Measurements from ENCODE around the gene DDX18. TPM values are rescaled to one million over a fixed set of nuclear protein-coding genes. Genes with fewer than 3 reads are reported as not detected.

The DDX18 gene
- total RNA-seq, 1 experiment from 2014 or later = 107 TPM

DNA sequence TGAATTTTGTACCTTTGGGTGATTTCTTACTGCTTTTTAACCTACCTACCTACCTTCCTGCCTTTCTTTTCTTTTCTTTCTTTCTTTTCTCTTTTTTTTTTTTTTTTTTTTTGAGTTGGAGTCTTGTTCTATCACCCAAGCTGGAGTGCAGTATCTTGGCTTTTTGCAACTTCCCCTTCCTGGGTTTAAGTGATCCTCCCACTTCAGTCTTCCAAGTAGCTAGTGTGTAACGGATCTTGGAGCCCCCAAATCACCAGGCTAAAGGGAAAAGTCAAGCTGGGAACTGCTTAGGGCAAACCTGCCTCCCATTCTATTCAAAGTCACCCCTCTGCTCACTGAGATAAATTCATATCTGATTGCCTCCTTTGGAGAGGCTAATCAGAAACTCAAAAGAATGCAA lies 61.3 kb downstream of the DDX18 start:
- ChIA-PET POLR2A (no interaction called here), CTCF (no interaction called here)
- Mint-ChIP-seq H3K9me3 (no peaks in the 10 kb centered on the region), H3K36me3 (no peaks in the 10 kb centered on the region), H3K27ac (no peak overlapping the region), H3K4me3 (no peak overlapping the region), H3K4me1 (no peaks in the 10 kb centered on the region), H3K27me3 (ENCODE audit: low read depth) (peaks cover 16% of the 10 kb centered on the region)
- ATAC-seq (no peak), DNase-seq (ENCODE audit: low spot score) (no peak)
- TF ChIP-seq ZMAT4 (CRISPR knock-in tag; IDR thresholded peaks at IDR 0.05) (no peak), SMAD4 (CRISPR knock-in tag; IDR thresholded peaks at IDR 0.05) (no peak), NR1H2 (CRISPR knock-in tag; IDR thresholded peaks at IDR 0.05) (no peak), PREB (CRISPR knock-in tag; IDR thresholded peaks at IDR 0.05; ENCODE audit: borderline replicate concordance) (no peak), NR2C2 (CRISPR knock-in tag; IDR thresholded peaks at IDR 0.05) (no peak), JUN (CRISPR knock-in tag; IDR thresholded peaks at IDR 0.05) (no peak), PRRX2 (CRISPR knock-in tag; IDR thresholded peaks at IDR 0.05) (no peak), SP1 (CRISPR knock-in tag; conservative IDR thresholded peaks at IDR 0.05) (no peak), IRF2 (CRISPR knock-in tag; IDR thresholded peaks at IDR 0.05; ENCODE audit: borderline replicate concordance, low read depth) (no peak), NFATC4 (CRISPR knock-in tag; IDR thresholded peaks at IDR 0.05) (no peak), GRHL2 (CRISPR knock-in tag; IDR thresholded peaks at IDR 0.05; ENCODE audit: insufficient replicate concordance, severe bottlenecking) (no peak), KAT7 (CRISPR knock-in tag; IDR thresholded peaks at IDR 0.05; ENCODE audit: borderline replicate concordance) (no peak)
- TF ChIP-seq, protein P1, sequence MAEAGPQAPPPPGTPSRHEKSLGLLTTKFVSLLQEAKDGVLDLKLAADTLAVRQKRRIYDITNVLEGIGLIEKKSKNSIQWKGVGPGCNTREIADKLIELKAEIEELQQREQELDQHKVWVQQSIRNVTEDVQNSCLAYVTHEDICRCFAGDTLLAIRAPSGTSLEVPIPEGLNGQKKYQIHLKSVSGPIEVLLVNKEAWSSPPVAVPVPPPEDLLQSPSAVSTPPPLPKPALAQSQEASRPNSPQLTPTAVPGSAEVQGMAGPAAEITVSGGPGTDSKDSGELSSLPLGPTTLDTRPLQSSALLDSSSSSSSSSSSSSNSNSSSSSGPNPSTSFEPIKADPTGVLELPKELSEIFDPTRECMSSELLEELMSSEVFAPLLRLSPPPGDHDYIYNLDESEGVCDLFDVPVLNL (CRISPR knock-in tag; IDR thresholded peaks at IDR 0.05; ENCODE audit: borderline replicate concordance, low read depth) = no peak
- TF ChIP-seq, protein P2, sequence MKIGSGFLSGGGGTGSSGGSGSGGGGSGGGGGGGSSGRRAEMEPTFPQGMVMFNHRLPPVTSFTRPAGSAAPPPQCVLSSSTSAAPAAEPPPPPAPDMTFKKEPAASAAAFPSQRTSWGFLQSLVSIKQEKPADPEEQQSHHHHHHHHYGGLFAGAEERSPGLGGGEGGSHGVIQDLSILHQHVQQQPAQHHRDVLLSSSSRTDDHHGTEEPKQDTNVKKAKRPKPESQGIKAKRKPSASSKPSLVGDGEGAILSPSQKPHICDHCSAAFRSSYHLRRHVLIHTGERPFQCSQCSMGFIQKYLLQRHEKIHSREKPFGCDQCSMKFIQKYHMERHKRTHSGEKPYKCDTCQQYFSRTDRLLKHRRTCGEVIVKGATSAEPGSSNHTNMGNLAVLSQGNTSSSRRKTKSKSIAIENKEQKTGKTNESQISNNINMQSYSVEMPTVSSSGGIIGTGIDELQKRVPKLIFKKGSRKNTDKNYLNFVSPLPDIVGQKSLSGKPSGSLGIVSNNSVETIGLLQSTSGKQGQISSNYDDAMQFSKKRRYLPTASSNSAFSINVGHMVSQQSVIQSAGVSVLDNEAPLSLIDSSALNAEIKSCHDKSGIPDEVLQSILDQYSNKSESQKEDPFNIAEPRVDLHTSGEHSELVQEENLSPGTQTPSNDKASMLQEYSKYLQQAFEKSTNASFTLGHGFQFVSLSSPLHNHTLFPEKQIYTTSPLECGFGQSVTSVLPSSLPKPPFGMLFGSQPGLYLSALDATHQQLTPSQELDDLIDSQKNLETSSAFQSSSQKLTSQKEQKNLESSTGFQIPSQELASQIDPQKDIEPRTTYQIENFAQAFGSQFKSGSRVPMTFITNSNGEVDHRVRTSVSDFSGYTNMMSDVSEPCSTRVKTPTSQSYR (CRISPR knock-in tag; IDR thresholded peaks at IDR 0.05) = no peak
- TF ChIP-seq, protein P3, sequence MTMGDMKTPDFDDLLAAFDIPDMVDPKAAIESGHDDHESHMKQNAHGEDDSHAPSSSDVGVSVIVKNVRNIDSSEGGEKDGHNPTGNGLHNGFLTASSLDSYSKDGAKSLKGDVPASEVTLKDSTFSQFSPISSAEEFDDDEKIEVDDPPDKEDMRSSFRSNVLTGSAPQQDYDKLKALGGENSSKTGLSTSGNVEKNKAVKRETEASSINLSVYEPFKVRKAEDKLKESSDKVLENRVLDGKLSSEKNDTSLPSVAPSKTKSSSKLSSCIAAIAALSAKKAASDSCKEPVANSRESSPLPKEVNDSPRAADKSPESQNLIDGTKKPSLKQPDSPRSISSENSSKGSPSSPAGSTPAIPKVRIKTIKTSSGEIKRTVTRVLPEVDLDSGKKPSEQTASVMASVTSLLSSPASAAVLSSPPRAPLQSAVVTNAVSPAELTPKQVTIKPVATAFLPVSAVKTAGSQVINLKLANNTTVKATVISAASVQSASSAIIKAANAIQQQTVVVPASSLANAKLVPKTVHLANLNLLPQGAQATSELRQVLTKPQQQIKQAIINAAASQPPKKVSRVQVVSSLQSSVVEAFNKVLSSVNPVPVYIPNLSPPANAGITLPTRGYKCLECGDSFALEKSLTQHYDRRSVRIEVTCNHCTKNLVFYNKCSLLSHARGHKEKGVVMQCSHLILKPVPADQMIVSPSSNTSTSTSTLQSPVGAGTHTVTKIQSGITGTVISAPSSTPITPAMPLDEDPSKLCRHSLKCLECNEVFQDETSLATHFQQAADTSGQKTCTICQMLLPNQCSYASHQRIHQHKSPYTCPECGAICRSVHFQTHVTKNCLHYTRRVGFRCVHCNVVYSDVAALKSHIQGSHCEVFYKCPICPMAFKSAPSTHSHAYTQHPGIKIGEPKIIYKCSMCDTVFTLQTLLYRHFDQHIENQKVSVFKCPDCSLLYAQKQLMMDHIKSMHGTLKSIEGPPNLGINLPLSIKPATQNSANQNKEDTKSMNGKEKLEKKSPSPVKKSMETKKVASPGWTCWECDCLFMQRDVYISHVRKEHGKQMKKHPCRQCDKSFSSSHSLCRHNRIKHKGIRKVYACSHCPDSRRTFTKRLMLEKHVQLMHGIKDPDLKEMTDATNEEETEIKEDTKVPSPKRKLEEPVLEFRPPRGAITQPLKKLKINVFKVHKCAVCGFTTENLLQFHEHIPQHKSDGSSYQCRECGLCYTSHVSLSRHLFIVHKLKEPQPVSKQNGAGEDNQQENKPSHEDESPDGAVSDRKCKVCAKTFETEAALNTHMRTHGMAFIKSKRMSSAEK (CRISPR knock-in tag; IDR thresholded peaks at IDR 0.05; ENCODE audit: borderline replicate concordance) = no peak
- TF ChIP-seq, protein P4, sequence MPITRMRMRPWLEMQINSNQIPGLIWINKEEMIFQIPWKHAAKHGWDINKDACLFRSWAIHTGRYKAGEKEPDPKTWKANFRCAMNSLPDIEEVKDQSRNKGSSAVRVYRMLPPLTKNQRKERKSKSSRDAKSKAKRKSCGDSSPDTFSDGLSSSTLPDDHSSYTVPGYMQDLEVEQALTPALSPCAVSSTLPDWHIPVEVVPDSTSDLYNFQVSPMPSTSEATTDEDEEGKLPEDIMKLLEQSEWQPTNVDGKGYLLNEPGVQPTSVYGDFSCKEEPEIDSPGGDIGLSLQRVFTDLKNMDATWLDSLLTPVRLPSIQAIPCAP (CRISPR knock-in tag; IDR thresholded peaks at IDR 0.05) = no peak

Measured in WTC11 (cell line).